Gastroesophageal sphincter (tissue), 4 donors: ENCODE data around the gene FOXJ1. TPM values are rescaled to one million over a fixed set of nuclear protein-coding genes. Genes with fewer than 3 reads are reported as not detected.

Source experiments
- ATAC-seq: fragments of 150-250 bp; one replicate; pipeline ENCODE4 v1.9.1; 2016; ENCODE audit warnings: mild to moderate bottlenecking, moderate library complexity
- H3K27ac ChIP-seq, 4 donors: fragments of 200-600 bp; sonication (generic) in 3 of 4; 1 replicate in 3 of 4; 2 replicates in 1 of 4; pipeline ENCODE4 v1.5.1; 2016 to 2019
- H3K27me3 ChIP-seq: fragments of 200-600 bp; sonication (generic); one replicate; pipeline ENCODE4 v1.5.1; 2019
- H3K36me3 ChIP-seq, 2 donors: fragments of 200-600 bp; sonication (generic); one replicate each; pipeline ENCODE4 v1.5.1; 2019; ENCODE audit warnings: control low read depth in 1 of 2
- H3K4me1 ChIP-seq, 3 donors: fragments of 200-600 bp; sonication (generic); 1 replicate in 2 of 3; 2 replicates in 1 of 3; pipeline ENCODE4 v1.5.1; 2016 to 2019; ENCODE audit warnings: control low read depth in 2 of 3
- H3K4me3 ChIP-seq, 2 donors: fragments of 200-600 bp; sonication (generic); one replicate each; pipeline ENCODE4 v1.5.1; 2019; ENCODE audit warnings: mild to moderate bottlenecking in 1 of 2, moderate library complexity in 1 of 2
- H3K9me3 ChIP-seq, 3 donors: fragments of 200-600 bp; sonication (generic); one replicate each; pipeline ENCODE4 v1.5.1; 2017 to 2019; ENCODE audit warnings: control low read depth in 2 of 3
- CTCF ChIP-seq, 4 experiments: fragments of 200-600 bp in 2 of 4; fragments of 450-650 bp in 2 of 4; sonication (generic) in 1 of 4; IDR thresholded peaks; one replicate each; pipeline ENCODE4 v1.5.1; 2017 to 2019; ENCODE audit warnings: antibody characterized with exemption in 4 of 4, mild to moderate bottlenecking in 2 of 4, moderate library complexity in 2 of 4
- EP300 ChIP-seq: sonication (generic); formaldehyde crosslinking; IDR thresholded peaks from one replicate; pipeline ENCODE4 v1.6.1; 2017; ENCODE audit warnings: antibody characterized with exemption, mild to moderate bottlenecking
- POLR2A ChIP-seq, 2 donors: fragments of 450-650 bp; IDR thresholded peaks; one replicate each; pipeline ENCODE4 v1.6.1; 2017; ENCODE audit warnings: antibody characterized with exemption in 2 of 2, mild to moderate bottlenecking in 2 of 2, moderate library complexity in 1 of 2
- POLR2AphosphoS5 ChIP-seq: sonication (generic); formaldehyde crosslinking; IDR thresholded peaks from one replicate; pipeline ENCODE4 v1.6.1; 2017; ENCODE audit warnings: antibody characterized with exemption
- WGBS, 2 donors: methylation state at CpG; one replicate each; pipeline ENCODE4 v1.1.5; 2018; ENCODE audit warnings: low coverage in 1 of 2; 5-methylcytosine and 5-hydroxymethylcytosine counted together
- small RNA-seq, 4 donors: library from RNA; depleted of rRNA; stranded (forward); fragments of <200 nt; gene quantifications; one replicate each; pipeline ENCODE3, GENCODE V24; 2016
- total RNA-seq, 4 donors: library from RNA; depleted of rRNA; stranded (reverse); fragments of >200 nt; gene quantifications; one replicate each; pipeline ENCODE4 v1.1.0, GENCODE V29; 2016

Gene FOXJ1
- total RNA-seq, 4 donors from 2014 or later: not detected

- Histone ChIP-seq H3K9me3 (no peaks in the 10 kb centered on the region), H3K27me3 (no peaks in the 10 kb centered on the region), H3K27ac (no peak overlapping the region), H3K36me3 (peaks cover 0 to 100% of the 10 kb centered on the region in 2 donors), H3K4me3 (no peak overlapping the region), H3K4me1 (no peaks in the 10 kb centered on the region)
- ATAC-seq: no peak
- 86% methylated on average over 12 of the region's 32 CpGs; no CpG with 5 or more reads in 1 of the 2 donors for WGBS, 2 donors
- no peak for TF ChIP-seq POLR2AphosphoS5
Measured at GRCh38 chr17:76089680-76090516, 51.1 kb downstream of the FOXJ1 start.

DNA sequence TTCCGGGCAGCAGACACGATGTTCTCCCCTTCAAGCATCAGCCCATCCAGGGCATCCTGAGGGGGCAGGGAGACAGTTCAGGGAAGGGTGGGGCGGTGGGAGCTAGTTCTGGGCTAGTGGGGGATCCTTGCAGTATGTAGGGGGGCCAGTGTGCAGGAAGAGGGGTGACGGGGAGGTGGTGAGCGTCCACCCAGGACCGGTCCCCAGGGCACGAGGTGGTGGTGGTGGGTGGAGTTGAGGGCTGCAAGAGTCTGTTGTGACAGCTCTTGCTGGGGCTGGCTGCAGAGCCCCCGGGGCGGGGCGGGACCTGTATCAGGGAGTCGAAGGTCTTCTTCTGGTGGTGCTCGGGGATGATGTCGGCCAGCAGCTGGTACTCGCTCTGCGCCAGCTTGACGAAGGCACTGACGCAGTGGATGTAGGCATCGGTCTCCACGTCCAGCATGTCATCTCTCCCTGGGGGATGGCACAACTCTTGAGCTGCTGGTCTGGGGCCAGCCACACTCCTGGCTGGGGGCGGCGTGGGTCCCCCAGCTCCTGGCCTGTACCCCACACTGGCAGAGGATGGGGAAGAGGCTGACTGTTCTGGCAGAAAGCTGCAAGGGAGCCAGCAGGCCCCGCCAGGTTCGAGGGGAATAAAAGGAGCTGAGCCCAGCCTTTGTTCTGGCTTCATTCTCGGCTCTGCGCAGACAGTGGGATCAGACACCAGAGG is 52.0 kb downstream of the FOXJ1 start:
- Histone ChIP-seq H3K36me3 (peaks cover 0 to 100% of the 10 kb centered on the region in 2 donors), H3K4me3 (no peak overlapping the region), H3K4me1 (no peaks in the 10 kb centered on the region), H3K27ac (no peak overlapping the region), H3K27me3 (no peaks in the 10 kb centered on the region), H3K9me3 (no peaks in the 10 kb centered on the region)
- no peak for TF ChIP-seq POLR2A (IDR thresholded peaks at IDR 0.05)
- no peak for ATAC-seq
- 88% methylated on average over 4 of the region's 25 CpGs; no CpG with 5 or more reads in 1 of the 2 donors for WGBS, 2 donors

DNA sequence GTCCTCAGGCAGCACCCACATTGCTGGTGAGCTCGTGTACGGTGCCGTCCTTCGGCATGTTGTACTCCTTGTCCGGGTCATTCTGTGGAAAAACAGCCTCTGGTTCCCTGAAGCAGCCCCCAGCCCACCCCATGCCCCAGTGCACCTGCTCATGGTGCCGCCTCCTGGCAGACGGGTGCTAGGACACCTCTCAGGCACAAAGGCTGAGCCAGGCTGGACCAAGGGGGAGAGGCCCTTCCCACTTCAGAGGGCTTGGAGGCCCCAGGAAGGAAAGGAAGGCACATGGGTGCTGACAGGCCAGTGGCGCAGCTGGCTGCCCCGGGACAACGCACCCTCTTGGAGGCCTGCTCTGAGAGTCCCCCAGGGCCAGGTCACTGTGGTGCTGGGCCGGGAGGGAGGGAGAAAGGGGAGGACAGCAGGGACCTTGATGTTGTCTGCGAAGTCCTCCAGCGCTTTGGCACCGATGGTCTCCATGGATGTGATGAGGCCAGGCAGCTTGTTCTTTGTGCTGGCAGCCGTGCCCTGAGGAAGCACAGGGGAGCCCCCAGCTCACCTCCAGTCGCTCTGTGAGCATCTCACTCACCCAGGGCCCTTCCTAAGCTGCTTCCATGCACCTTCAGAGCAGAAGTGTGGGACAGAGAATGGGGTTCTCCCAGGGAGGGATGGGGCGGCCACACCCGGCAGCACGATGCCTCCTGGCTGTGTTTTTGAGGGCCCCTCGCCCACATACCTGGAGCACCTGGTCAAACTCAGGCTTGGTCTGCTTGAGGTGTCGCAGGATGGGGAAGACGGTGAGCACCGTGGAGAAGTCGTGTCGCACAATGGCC is 52.8 kb downstream of the FOXJ1 start:
- H3K9me3 ChIP-seq: no peaks in the 10 kb centered on the region
- H3K36me3 ChIP-seq: peaks cover 0 to 100% of the 10 kb centered on the region in 2 donors
- H3K4me1 ChIP-seq: no peaks in the 10 kb centered on the region
- TF ChIP-seq CTCF (IDR thresholded peaks at IDR 0.05) (no peak), POLR2A (IDR thresholded peaks at IDR 0.05) (no peak), POLR2AphosphoS5 (no peak), EP300 (no peak)
- no peak overlapping the region for H3K4me3 ChIP-seq
- WGBS, 2 donors: 67% methylated on average over 1 of the region's 25 CpGs; no CpG with 5 or more reads in 1 of the 2 donors
- ATAC-seq: no peak
- H3K27me3 ChIP-seq: no peaks in the 10 kb centered on the region
- no peak overlapping the region for H3K27ac ChIP-seq

GRCh38 chr17:76087531-76087930 is 53.5 kb downstream of the FOXJ1 start:
- Histone ChIP-seq H3K9me3 (no peaks in the 10 kb centered on the region), H3K36me3 (peaks cover 0 to 100% of the 10 kb centered on the region in 2 donors), H3K4me3 (no peak overlapping the region), H3K4me1 (no peaks in the 10 kb centered on the region), H3K27me3 (no peaks in the 10 kb centered on the region), H3K27ac (no peak overlapping the region)
- TF ChIP-seq EP300 (no peak), CTCF (IDR thresholded peaks at IDR 0.05) (no peak), POLR2A (IDR thresholded peaks at IDR 0.05) (no peak), POLR2AphosphoS5 (no peak)
- no peak for ATAC-seq
- no CpG with 5 or more reads among the region's 11 CpGs for WGBS, 2 donors

- no peak overlapping the region for H3K4me3 ChIP-seq
- ATAC-seq: no peak
- no peak overlapping the region for H3K27ac ChIP-seq
- peaks cover 0 to 94% of the 10 kb centered on the region in 2 donors for H3K36me3 ChIP-seq
- H3K4me1 ChIP-seq: no peaks in the 10 kb centered on the region
- no CpG with 5 or more reads among the region's 9 CpGs for WGBS, 2 donors
- no peak for TF ChIP-seq CTCF (IDR thresholded peaks at IDR 0.05)
- no peak for TF ChIP-seq EP300
- no peak for TF ChIP-seq POLR2AphosphoS5
- no peak for TF ChIP-seq POLR2A (IDR thresholded peaks at IDR 0.05)
- no peaks in the 10 kb centered on the region for H3K27me3 ChIP-seq
- no peaks in the 10 kb centered on the region for H3K9me3 ChIP-seq
Measured at GRCh38 chr17:76086384-76086783, 54.7 kb downstream of the FOXJ1 start.

Small RNAs within 50 kb of the gene (small RNA-seq; reads per million reads assigned to genes)
- 0 reads per million in 4 donors for gene MIR6868

Other genes with a start within 250 kb of the FOXJ1 start
- 10 to 100 TPM; 18.7 to 34.4 (median 31.2) TPM for gene TRIM65, start 244.3 kb downstream of the FOXJ1 start, total RNA-seq
- 10 to 100 TPM; 18.4 to 69.6 (median 44.3) TPM for gene MRPL38, start 236.4 kb downstream of the FOXJ1 start, total RNA-seq
- 10 to 100 TPM in 1 of 4 donors, 1 to 10 TPM in 3; 4.6 to 20.2 (median 7.7) TPM for gene FBF1, start 200.2 kb downstream of the FOXJ1 start, total RNA-seq
- gene ACOX1, start 162.1 kb downstream of the FOXJ1 start, total RNA-seq: 10 to 100 TPM; 45.9 to 63.4 (median 54.2) TPM
- gene TEN1, start 162.0 kb downstream of the FOXJ1 start, total RNA-seq: 10 to 100 TPM in 1 of 4 donors, 1 to 10 TPM in 3; 6.7 to 12.8 (median 7.9) TPM
- 1 to 10 TPM in 3 of 4 donors, not detected in 1; 1.2 to 5.6 (median 2.3) TPM for gene CDK3, start 140.4 kb downstream of the FOXJ1 start, total RNA-seq
- 1 to 10 TPM; 1.3 to 6.1 (median 3.1) TPM for gene EVPL, start 113.9 kb downstream of the FOXJ1 start, total RNA-seq
- gene SRP68, start 68.7 kb downstream of the FOXJ1 start, total RNA-seq: 10 to 100 TPM; 43.0 to 63.8 (median 48.7) TPM
- gene GALR2, start 66.5 kb downstream of the FOXJ1 start, total RNA-seq: not detected
- gene ZACN, start 62.1 kb downstream of the FOXJ1 start, total RNA-seq: not detected
- 100 to 1,000 TPM in 1 of 4 donors, 10 to 100 TPM in 3; 69.3 to 107 (median 83.9) TPM for gene EXOC7, start 37.5 kb downstream of the FOXJ1 start, total RNA-seq
- gene RNF157, start 99.2 kb upstream of the FOXJ1 start, total RNA-seq: 1 to 10 TPM; 2.5 to 8.1 (median 3.3) TPM
- 1 to 10 TPM; 6.1 to 8.8 (median 8.4) TPM for gene UBALD2, start 124.1 kb upstream of the FOXJ1 start, total RNA-seq
- 1 to 10 TPM; 1.7 to 2.7 (median 2.0) TPM for gene QRICH2, start 167.0 kb upstream of the FOXJ1 start, total RNA-seq
- gene PRPSAP1, start 212.7 kb upstream of the FOXJ1 start, total RNA-seq: 10 to 100 TPM; 44.7 to 48.5 (median 46.6) TPM
- gene SPHK1, start 243.4 kb upstream of the FOXJ1 start, total RNA-seq: 10 to 100 TPM; 14.7 to 29.2 (median 18.9) TPM